K562 treated with DMSO at 1 percent for 4 hours (cell line): ENCODE results near the gene PLCB2. TPM values are rescaled to one million over a fixed set of nuclear protein-coding genes. Genes with fewer than 3 reads are reported as not detected.

Source experiments
- total RNA-seq: library from RNA; unstranded; fragments of 300-600 nt; gene quantifications from 2 replicates; pipeline ENCODE4 v1.2.3, GENCODE V29; 2022; ENCODE audit not compliant: insufficient read depth

PLCB2 gene
- total RNA-seq, result 9.6 and 13.9 TPM in 2 replicates

GRCh38 chr15:40307421-40308211 is at the start of gene PLCB2:
TSS of gene PLCB2 (minus strand) at chr15:40307935. CDS start at chr15:40307672, 263 bp downstream.

GRCh38 chr15:40340740-40341400 is 33.1 kb upstream of the PLCB2 start, which contains the start of gene CCDC9B:
TSS of gene CCDC9B (minus strand) at chr15:40340939. CDS start at chr15:40340819, 120 bp downstream.

GRCh38 chr15:40323239-40323952 is 15.7 kb upstream of the PLCB2 start, which contains the start of gene INAFM2:
TSS of gene INAFM2 (plus strand) at chr15:40323692. CDS start at chr15:40324056, 364 bp downstream.

GRCh38 chr15:40282869-40283614 is 24.7 kb downstream of the PLCB2 start, which contains the start of gene ANKRD63:
TSS of gene ANKRD63 (minus strand) at chr15:40283064. CDS start at chr15:40282586, 478 bp downstream.

GRCh38 chr15:40238532-40239403 is 69.0 kb downstream of the PLCB2 start, which contains the start of gene PAK6:
TSS of gene PAK6 (plus strand) at chr15:40239063. CDS start at chr15:40264786, 25,723 bp downstream.

Other genes with a start within 250 kb of the PLCB2 start
- gene BMF, start 199.1 kb downstream of the PLCB2 start, total RNA-seq, result 6.7 and 9.7 TPM in 2 replicates
- gene BUB1B, start 146.9 kb downstream of the PLCB2 start, total RNA-seq, result 27.4 and 37.9 TPM in 2 replicates
- 0.36 TPM in 1 of 2 replicates, not detected in the other for gene PAK6, start 68.9 kb downstream of the PLCB2 start, total RNA-seq
- gene ANKRD63, start 24.9 kb downstream of the PLCB2 start, total RNA-seq, result 1.1 TPM in 1 of 2 replicates, not detected in the other
- gene INAFM2, start 15.8 kb upstream of the PLCB2 start, total RNA-seq, result 17.2 and 18.2 TPM in 2 replicates
- 0.57 TPM in 1 of 2 replicates, not detected in the other for gene CCDC9B, start 33.0 kb upstream of the PLCB2 start, total RNA-seq
- not detected in 2 replicates for gene PHGR1, start 43.1 kb upstream of the PLCB2 start, total RNA-seq
- not detected in 2 replicates for gene DISP2, start 50.3 kb upstream of the PLCB2 start, total RNA-seq
- gene KNSTRN, start 74.8 kb upstream of the PLCB2 start, total RNA-seq, result 14.9 and 20.8 TPM in 2 replicates
- gene IVD, start 97.9 kb upstream of the PLCB2 start, total RNA-seq, result 1.9 and 3.5 TPM in 2 replicates
- gene BAHD1, start 133.0 kb upstream of the PLCB2 start, total RNA-seq, result 16.6 and 25.0 TPM in 2 replicates
- 10.2 and 12.4 TPM in 2 replicates for gene CHST14, start 163.0 kb upstream of the PLCB2 start, total RNA-seq